ENCODE data around the gene KIF3B.
"Not testable (repeated sequence)": the region's sequence is repeated elsewhere in the genome, so short reads cannot be mapped to it uniquely, and the experiment has no call there.

Gene KIF3B

GRCh38 chr20:32323761-32324160, 46.3 kb downstream of the KIF3B start:
- H3K4me3 Mint-ChIP-seq, H3K9me3 Mint-ChIP-seq, H3K27ac Mint-ChIP-seq, H3K27me3 Mint-ChIP-seq: not testable (repeated sequence)
- Mint-ChIP-seq H3K36me3 (ENCODE audit: low read depth) (peaks cover 54% of the 10 kb centered on the region), H3K4me1 (ENCODE audit: low read depth) (peaks cover 12% of the 10 kb centered on the region)

GRCh38 chr20:32325706-32326503, 48.5 kb downstream of the KIF3B start:
- no peaks in the 10 kb centered on the region for H3K27me3 Mint-ChIP-seq
- H3K4me1 Mint-ChIP-seq (ENCODE audit: low read depth) = peaks cover 12% of the 10 kb centered on the region
- no peak overlapping the region for H3K4me3 Mint-ChIP-seq
- H3K9me3 Mint-ChIP-seq = no peaks in the 10 kb centered on the region
- no peak overlapping the region for H3K27ac Mint-ChIP-seq
- H3K36me3 Mint-ChIP-seq (ENCODE audit: low read depth) = peaks cover 56% of the 10 kb centered on the region

GRCh38 chr20:32326504-32326845, 49.0 kb downstream of the KIF3B start:
- Mint-ChIP-seq H3K27me3 (no peaks in the 10 kb centered on the region), H3K4me1 (ENCODE audit: low read depth) (peaks cover 14% of the 10 kb centered on the region), H3K9me3 (no peaks in the 10 kb centered on the region), H3K27ac (no peak overlapping the region), H3K36me3 (ENCODE audit: low read depth) (peaks cover 56% of the 10 kb centered on the region), H3K4me3 (no peak overlapping the region)

GRCh38 chr20:32327087-32327681, 49.7 kb downstream of the KIF3B start:
- Mint-ChIP-seq H3K4me3 (no peak overlapping the region), H3K36me3 (ENCODE audit: low read depth) (peaks cover 58% of the 10 kb centered on the region), H3K27me3 (no peaks in the 10 kb centered on the region), H3K4me1 (ENCODE audit: low read depth) (peaks cover 19% of the 10 kb centered on the region), H3K9me3 (no peaks in the 10 kb centered on the region), H3K27ac (no peak overlapping the region)

GRCh38 chr20:32329817-32330554, 52.5 kb downstream of the KIF3B start:
- H3K27ac Mint-ChIP-seq = peak overlapping the region; percentile 56

GRCh38 chr20:32330555-32330897, 53.1 kb downstream of the KIF3B start:
- H3K9me3 Mint-ChIP-seq = no peaks in the 10 kb centered on the region
- H3K27me3 Mint-ChIP-seq = no peaks in the 10 kb centered on the region
- H3K4me3 Mint-ChIP-seq = no peak overlapping the region
- peaks cover 78% of the 10 kb centered on the region for H3K36me3 Mint-ChIP-seq (ENCODE audit: low read depth)
- peak overlapping the region; percentile 45 for H3K27ac Mint-ChIP-seq
- peaks cover 47% of the 10 kb centered on the region for H3K4me1 Mint-ChIP-seq (ENCODE audit: low read depth)

More at GRCh38 chr20:32329817-32330554, 52.5 kb downstream of the KIF3B start:
- H3K27me3 Mint-ChIP-seq = no peaks in the 10 kb centered on the region
- peaks cover 46% of the 10 kb centered on the region for H3K4me1 Mint-ChIP-seq (ENCODE audit: low read depth)
- H3K36me3 Mint-ChIP-seq (ENCODE audit: low read depth) = peaks cover 77% of the 10 kb centered on the region
- no peaks in the 10 kb centered on the region for H3K9me3 Mint-ChIP-seq
- no peak overlapping the region for H3K4me3 Mint-ChIP-seq

- H3K4me1 Mint-ChIP-seq (ENCODE audit: low read depth) = peaks cover 59% of the 10 kb centered on the region
- peak overlapping the region; percentile 30 for H3K4me3 Mint-ChIP-seq
- H3K27me3 Mint-ChIP-seq = no peaks in the 10 kb centered on the region
- peaks cover 76% of the 10 kb centered on the region for H3K36me3 Mint-ChIP-seq (ENCODE audit: low read depth)
- no peaks in the 10 kb centered on the region for H3K9me3 Mint-ChIP-seq
- peak overlapping the region; percentile 92 for H3K27ac Mint-ChIP-seq
Measured at GRCh38 chr20:32332614-32333013, 55.2 kb downstream of the KIF3B start.

GRCh38 chr20:32333181-32333987, 55.9 kb downstream of the KIF3B start:
- Mint-ChIP-seq H3K27me3 (no peaks in the 10 kb centered on the region), H3K4me3 (peak overlapping the region; percentile 55), H3K27ac (peak overlapping the region; percentile 92), H3K36me3 (ENCODE audit: low read depth) (peaks cover 74% of the 10 kb centered on the region), H3K4me1 (ENCODE audit: low read depth) (peaks cover 59% of the 10 kb centered on the region), H3K9me3 (no peaks in the 10 kb centered on the region)

GRCh38 chr20:32333988-32334885, 56.8 kb downstream of the KIF3B start:
- Mint-ChIP-seq H3K9me3 (no peaks in the 10 kb centered on the region), H3K36me3 (ENCODE audit: low read depth) (peaks cover 75% of the 10 kb centered on the region), H3K27ac (peak overlapping the region; percentile 92), H3K4me3 (peak overlapping the region; percentile 55), H3K27me3 (no peaks in the 10 kb centered on the region), H3K4me1 (ENCODE audit: low read depth) (peaks cover 59% of the 10 kb centered on the region)

- H3K4me3 Mint-ChIP-seq = no peak overlapping the region
- H3K27ac Mint-ChIP-seq = no peak overlapping the region
- peaks cover 43% of the 10 kb centered on the region for H3K4me1 Mint-ChIP-seq (ENCODE audit: low read depth)
- peaks cover 48% of the 10 kb centered on the region for H3K36me3 Mint-ChIP-seq (ENCODE audit: low read depth)
- H3K27me3 Mint-ChIP-seq = no peaks in the 10 kb centered on the region
- no peaks in the 10 kb centered on the region for H3K9me3 Mint-ChIP-seq
Measured at GRCh38 chr20:32336918-32337347, 59.5 kb downstream of the KIF3B start.

- H3K4me3 Mint-ChIP-seq = no peak overlapping the region
- peaks cover 37% of the 10 kb centered on the region for H3K36me3 Mint-ChIP-seq (ENCODE audit: low read depth)
- H3K4me1 Mint-ChIP-seq (ENCODE audit: low read depth) = peaks cover 37% of the 10 kb centered on the region
- no peaks in the 10 kb centered on the region for H3K9me3 Mint-ChIP-seq
- H3K27ac Mint-ChIP-seq = no peak overlapping the region
- no peaks in the 10 kb centered on the region for H3K27me3 Mint-ChIP-seq
Measured at GRCh38 chr20:32337937-32338661, 60.6 kb downstream of the KIF3B start.

- H3K36me3 Mint-ChIP-seq (ENCODE audit: low read depth) = peaks cover 33% of the 10 kb centered on the region
Measured at GRCh38 chr20:32338665-32339064, 61.2 kb downstream of the KIF3B start.

GRCh38 chr20:32339116-32339515, 61.7 kb downstream of the KIF3B start:
- H3K36me3 Mint-ChIP-seq (ENCODE audit: low read depth) = peaks cover 29% of the 10 kb centered on the region
- no peaks in the 10 kb centered on the region for H3K9me3 Mint-ChIP-seq
- no peak overlapping the region for H3K4me3 Mint-ChIP-seq
- H3K27me3 Mint-ChIP-seq = no peaks in the 10 kb centered on the region
- peaks cover 27% of the 10 kb centered on the region for H3K4me1 Mint-ChIP-seq (ENCODE audit: low read depth)
- H3K27ac Mint-ChIP-seq = no peak overlapping the region

More at GRCh38 chr20:32338665-32339064, 61.2 kb downstream of the KIF3B start:
- peaks cover 32% of the 10 kb centered on the region for H3K4me1 Mint-ChIP-seq (ENCODE audit: low read depth)
- no peaks in the 10 kb centered on the region for H3K9me3 Mint-ChIP-seq
- no peak overlapping the region for H3K27ac Mint-ChIP-seq
- H3K4me3 Mint-ChIP-seq = no peak overlapping the region
- no peaks in the 10 kb centered on the region for H3K27me3 Mint-ChIP-seq

Data from stimulated activated naive CD8-positive, alpha-beta T cell treated with anti-CD3 and anti-CD28 coated beads, Interleukin-15, Interleukin-2, amounts not matched to agents 100 ng/mL and 50 ng/mL, for 24 hours (primary cell).